GM10266 (cell line): Measurements from ENCODE around the gene EVPL.

Experiments
- DNase-seq: peaks from one replicate; pipeline ENCODE4 v3.0.0; 2012; ENCODE audit errors: extremely low spot score
- CTCF ChIP-seq: IDR thresholded peaks from 2 replicates; pipeline ENCODE4 v1.5.1; 2012; ENCODE audit warnings: mild to moderate bottlenecking, low read depth; ENCODE audit not compliant: control insufficient read depth, insufficient read depth; ENCODE audit errors: missing control alignments

EVPL gene

DNA sequence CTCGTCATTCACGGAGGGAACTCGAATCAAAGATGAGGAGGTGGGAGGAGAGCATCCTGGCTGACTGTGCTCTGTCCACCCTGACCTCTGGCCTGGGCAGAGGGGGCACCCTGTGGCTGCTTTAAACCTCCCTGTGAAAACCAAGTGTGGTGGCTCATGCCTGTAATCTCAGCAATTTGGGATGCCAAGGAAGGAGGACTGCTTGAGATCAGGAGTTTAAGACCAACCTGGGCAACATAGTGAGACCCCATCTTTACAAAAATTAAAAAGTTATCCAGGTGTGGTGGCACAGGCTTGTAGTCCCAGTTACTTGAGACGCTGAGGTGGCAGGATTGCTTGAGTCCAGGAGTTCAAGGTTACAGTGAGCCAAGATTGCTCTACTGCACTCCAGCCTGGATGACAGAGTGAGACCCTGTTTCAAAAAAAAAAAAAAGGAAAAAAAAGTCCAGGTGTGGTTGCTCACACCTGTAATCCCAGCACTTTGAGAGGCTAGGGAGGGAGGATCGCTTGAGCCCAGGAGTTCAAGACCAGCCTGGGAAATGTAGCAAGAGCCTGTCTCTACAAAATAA is 32.2 kb downstream of the EVPL start:
- no peak for DNase-seq
- no peak for TF ChIP-seq CTCF

DNA sequence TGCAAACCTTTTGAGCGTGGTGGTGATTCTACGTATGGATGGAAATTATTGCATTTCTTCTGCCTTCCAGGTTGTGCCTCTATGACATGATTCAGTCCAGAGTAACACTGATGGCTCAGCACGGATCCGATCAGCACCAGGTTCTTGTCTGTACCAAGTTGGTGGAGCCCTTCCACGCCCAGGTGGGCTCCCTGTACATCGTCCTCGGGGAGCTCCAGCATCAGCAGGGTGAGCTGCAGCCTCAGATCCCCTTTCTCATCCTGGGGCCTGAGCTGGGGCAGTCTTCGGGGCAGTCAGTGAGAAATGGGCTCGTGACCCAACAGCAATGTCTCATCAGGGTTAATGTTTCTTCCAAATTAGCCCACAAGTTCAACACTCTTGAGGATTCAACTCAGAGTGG is 35.7 kb downstream of the EVPL start:
- no peak for TF ChIP-seq CTCF
- no peak for DNase-seq

DNA sequence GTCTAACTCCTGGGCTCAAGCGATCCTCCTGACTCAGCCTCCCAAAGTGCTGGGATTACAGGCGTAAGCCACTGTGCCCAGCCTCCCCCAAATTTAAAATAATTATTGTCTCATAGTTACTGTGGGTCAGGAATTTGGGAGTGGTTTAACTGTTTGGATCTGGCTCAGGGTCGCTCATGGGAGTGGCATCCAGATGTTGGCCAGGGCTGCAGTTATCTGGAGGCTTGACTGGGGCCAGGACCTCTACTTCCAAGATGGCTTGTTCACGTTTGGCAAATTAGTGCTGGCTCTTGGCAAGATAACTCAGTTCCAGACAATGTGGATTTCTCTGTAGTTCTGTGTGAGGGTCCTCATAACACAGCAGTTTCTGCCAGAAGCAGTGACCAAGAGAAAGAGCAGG is 40.1 kb downstream of the EVPL start:
- DNase-seq = no peak
- no peak for TF ChIP-seq CTCF

DNA sequence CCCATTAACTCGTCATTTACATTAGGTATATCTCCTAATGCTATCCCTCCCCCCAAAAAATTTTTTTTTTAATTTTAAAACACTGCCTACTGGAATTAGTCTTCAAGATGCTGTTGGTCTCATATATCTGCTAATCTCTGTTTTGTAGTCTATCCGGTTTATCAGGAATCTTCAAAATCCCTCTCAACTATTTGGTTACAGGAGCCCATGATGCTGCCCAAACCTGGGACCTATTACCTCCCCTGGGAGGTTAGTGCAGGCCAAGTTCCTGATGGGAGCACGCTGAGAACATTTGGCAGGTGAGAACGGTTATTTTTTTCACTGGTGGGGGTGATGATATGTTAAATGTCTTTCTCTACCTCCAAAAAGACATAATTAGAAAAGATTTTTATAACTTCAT is 41.1 kb downstream of the EVPL start:
- TF ChIP-seq CTCF = no peak
- no peak for DNase-seq

DNA sequence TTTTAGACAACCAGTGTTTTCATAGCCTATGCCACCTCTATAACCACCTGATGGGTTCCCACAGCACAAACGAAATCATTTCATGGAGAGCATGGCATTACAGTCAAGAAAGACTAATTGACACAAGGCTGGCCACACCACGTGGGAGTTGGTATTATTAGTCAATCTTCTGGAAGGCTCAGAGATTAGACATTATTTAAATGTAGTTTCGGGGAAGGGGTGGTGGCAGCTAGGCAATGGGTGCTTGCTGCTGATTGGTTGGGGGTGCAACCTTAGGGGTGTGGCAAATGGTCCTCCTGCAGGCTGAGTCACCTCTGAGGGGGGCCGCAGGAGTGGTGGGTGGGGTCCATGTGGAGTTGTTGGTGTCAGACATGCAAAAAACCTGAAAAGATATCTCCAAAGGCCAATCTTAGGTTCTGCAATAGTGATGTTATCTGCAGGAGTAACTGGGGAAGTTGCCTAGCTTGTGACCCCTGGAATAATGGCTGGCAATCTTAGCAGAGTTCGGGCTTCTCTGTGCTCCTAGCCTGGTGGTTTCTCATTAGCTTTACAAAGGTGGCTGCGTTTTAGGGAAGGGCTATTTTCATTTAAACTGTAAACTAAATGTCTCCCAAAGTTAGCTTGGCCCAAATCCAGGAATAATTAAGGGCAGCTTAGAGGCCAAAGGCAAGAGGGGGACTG is 43.5 kb downstream of the EVPL start:
- DNase-seq = no peak
- no peak for TF ChIP-seq CTCF

DNA sequence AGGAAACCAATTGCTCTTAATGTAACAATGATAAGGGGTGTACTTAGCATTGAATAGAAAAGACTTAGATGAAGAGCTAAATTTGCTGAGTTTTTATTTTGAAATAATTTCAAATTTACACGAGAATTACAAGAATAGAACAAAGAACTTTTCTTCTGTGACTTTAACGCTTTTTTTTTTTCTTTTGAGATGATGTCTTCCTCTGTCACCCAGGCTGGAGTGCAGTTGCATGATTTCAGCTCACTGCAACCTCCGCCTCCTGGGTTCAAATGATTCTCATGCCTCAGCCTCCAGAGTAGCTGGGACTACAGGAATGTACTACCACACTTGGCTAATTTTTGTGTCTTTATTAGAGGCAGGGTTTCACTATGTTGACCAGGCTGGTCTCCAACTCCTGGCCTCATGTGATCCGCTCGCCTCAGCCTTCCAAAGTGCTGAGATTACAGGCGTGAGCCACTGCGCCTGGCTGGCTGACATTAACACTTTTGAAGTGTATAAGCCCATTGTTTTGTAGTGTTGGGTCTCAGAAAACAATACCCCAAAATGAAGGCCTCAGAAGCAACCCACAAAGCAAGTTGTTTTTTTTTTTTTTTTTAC is 46.0 kb downstream of the EVPL start:
- TF ChIP-seq CTCF = no peak
- DNase-seq = no peak
